Cerebellar nuclear complex (tissue), 1 donor: Measurements from ENCODE around the gene EEFSEC.

Source experiments
- DNase-seq, 2 experiments: peaks; one replicate each; lab custom pipeline; 2025; lab: John Stamatoyannopoulos, UW

The EEFSEC gene, protein sequence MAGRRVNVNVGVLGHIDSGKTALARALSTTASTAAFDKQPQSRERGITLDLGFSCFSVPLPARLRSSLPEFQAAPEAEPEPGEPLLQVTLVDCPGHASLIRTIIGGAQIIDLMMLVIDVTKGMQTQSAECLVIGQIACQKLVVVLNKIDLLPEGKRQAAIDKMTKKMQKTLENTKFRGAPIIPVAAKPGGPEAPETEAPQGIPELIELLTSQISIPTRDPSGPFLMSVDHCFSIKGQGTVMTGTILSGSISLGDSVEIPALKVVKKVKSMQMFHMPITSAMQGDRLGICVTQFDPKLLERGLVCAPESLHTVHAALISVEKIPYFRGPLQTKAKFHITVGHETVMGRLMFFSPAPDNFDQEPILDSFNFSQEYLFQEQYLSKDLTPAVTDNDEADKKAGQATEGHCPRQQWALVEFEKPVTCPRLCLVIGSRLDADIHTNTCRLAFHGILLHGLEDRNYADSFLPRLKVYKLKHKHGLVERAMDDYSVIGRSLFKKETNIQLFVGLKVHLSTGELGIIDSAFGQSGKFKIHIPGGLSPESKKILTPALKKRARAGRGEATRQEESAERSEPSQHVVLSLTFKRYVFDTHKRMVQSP

DNA sequence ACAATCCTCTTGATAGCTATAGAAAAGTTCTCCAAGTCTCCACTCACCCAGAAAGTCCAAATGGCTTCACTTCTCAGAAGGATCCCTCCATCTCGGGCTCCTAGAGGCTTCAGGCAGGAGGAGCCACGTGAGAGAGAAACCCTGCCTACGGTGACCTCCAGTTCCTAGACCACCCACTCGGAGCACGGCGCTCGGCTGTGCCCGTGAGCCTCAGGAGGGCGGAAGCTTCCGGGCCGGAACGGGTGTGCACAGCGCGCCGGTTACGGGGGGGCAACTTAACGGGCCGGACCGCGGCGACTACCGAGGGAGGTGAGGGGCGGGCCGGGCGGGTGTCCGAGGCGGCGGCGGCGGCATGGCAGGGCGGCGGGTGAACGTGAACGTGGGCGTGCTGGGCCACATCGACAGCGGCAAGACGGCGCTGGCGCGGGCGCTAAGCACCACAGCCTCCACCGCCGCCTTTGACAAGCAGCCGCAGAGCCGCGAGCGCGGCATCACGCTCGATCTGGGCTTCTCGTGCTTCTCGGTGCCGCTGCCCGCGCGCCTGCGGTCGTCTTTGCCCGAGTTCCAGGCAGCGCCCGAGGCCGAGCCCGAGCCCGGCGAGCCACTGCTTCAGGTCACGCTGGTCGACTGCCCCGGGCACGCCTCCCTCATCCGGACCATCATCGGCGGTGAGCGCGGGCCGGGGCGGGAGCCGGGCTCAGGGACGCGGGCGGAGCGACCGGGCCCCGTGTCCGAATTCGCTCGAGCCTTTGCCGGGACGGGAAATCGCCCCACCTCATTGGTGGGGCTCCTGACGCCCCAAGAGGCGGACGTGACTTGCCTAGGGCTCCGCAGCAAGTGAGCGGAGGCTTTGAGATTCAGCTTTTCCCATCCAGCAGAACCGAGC is at the start of gene EEFSEC:
TSS of gene EEFSEC (plus strand) at position 326 of the 886 bp plus-strand sequence. CDS start at position 353, 27 bp downstream.
- peak in 1 of 2 experiments; percentile 12 for DNase-seq

GRCh38 chr3:128107834-128108233 is 45.4 kb upstream of the EEFSEC start:
- no peak for DNase-seq

- DNase-seq = no peak
Observed at GRCh38 chr3:128111147-128111546, 42.1 kb upstream of the EEFSEC start.

- no peak for DNase-seq
Observed at GRCh38 chr3:128112357-128112968, 40.8 kb upstream of the EEFSEC start.

GRCh38 chr3:128113817-128114794 is 39.2 kb upstream of the EEFSEC start:
- no peak for DNase-seq

GRCh38 chr3:128122013-128122412 is 31.3 kb upstream of the EEFSEC start:
- no peak for DNase-seq

- no peak for DNase-seq
Observed at GRCh38 chr3:128123156-128123537, 30.1 kb upstream of the EEFSEC start.

GRCh38 chr3:128123538-128124368 is 29.5 kb upstream of the EEFSEC start, which contains the start of gene RUVBL1:
RUVBL1 (minus strand) TSS chr3:128123812; CDS start chr3:128123724, 88 bp downstream.
- DNase-seq = peak; percentile 87 to 88

- DNase-seq = no peak
Observed at GRCh38 chr3:128127236-128127635, 26.0 kb upstream of the EEFSEC start.

GRCh38 chr3:128128251-128128650 is 25.0 kb upstream of the EEFSEC start:
- no peak for DNase-seq

- DNase-seq = no peak
Observed at GRCh38 chr3:128131897-128132646, 21.2 kb upstream of the EEFSEC start.

DNA sequence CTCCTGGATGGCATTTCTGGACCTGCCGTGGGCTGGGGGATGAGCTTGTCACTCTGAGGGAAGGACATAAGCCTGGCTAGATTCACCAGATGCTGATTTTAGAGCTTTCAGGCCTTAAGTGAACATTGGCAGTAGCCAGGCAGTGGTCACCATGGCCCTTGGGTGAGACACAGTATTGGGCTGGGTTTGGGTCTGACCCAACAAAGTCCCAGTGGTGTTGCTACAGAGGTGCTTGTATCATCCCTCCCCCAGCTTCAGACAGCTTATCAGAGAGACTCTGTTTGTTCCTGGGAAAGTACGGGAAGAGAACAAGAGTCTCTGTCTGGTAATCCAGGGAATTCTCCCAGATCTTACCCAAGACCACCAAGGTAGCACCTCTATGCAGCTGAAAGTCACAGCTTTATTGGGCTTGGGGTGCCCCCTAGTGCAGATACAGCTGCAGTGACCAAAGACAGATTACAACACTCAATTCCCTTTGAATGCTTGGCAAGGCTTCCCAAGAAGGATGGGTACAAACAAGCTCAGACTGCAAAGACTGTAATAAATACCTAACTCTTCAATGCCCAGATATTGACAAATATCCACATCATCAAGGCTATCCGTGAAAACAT is 19.9 kb upstream of the EEFSEC start:
- no peak for DNase-seq

DNA sequence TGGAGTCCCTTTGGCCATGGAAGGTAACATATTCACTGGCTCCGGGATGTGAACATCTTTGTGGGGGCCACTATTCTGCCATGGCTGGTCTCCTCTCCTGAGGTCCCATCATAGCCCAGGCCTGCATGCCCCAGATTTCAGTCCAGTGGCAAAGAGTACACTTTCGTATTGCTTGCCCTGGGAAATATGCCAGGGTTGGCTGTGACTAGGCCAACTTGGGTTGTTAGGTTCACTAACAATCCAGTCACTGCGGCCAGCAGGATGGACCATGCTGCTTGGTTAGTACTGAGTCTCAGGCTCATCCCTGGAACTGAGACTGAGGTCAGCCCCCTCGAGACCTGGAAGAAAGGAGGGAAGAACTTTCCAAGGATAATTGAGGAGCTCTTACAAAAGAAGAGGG is 9.8 kb upstream of the EEFSEC start:
- no peak for DNase-seq

GRCh38 chr3:128144512-128145187 is 8.6 kb upstream of the EEFSEC start:
- DNase-seq = no peak

DNA sequence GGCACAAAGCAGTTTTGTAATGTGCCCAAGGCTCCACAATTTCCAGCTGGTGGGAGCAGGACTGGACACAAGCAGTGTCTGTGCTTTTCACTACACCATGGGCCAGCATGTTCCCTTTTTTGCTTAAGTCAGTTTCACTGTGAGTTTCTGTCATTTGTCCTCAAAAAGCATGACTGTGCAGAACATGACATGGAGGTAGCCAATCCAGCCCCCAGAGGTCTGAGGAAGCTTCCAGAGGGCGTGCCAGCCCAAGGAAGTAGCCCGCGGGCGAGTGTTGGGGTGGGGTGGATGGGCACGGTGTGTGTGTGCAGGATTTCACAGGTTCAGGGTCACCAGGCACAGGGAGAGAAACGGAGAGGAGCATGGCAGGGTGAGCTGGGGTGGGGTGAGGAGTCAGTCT is 8.0 kb upstream of the EEFSEC start:
- no peak for DNase-seq

GRCh38 chr3:128146201-128146600 is 7.1 kb upstream of the EEFSEC start:
- DNase-seq = no peak

DNA sequence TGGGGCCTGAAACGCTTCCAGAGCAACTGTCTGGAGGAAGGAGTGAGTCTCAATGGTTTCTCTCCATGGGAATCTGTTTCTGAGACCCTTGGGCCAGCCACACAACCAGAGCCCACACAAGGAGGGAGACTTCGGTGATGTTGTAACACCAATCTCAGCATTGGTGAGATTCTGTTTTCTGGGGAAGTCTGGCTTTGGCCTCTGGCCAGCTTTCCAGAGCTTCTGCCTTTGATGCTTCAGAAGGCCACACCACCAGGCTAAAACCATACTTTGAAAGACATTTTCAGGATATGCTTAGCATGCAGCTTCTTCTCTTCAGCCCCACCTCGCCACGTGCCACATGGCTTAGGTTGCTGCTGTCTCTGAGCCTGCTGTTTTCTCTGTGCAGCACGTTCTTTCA is 3.6 kb upstream of the EEFSEC start:
- DNase-seq = no peak

GRCh38 chr3:128151758-128152274 is 1.5 kb upstream of the EEFSEC start:
- DNase-seq = no peak
